Measurements from ENCODE around the gene YKT6.

Gene YKT6

GRCh38 chr7:44186736-44187135 lies 14.0 kb upstream of the YKT6 start:
- TF ChIP-seq RAD21 (IDR thresholded peaks at IDR 0.05; ENCODE audit: low read depth) (no peak), TCF12 (IDR thresholded peaks at IDR 0.05; ENCODE audit: low read depth) (no peak), FOXM1 (IDR thresholded peaks at IDR 0.05; ENCODE audit: borderline replicate concordance, low read depth) (no peak), TEAD4 (IDR thresholded peaks at IDR 0.05) (no peak), YY1 (IDR thresholded peaks at IDR 0.05; ENCODE audit: low read depth) (no peak), MAX (IDR thresholded peaks at IDR 0.05) (no peak), EP300 (IDR thresholded peaks at IDR 0.05; ENCODE audit: borderline replicate concordance) (no peak), NFIC (IDR thresholded peaks at IDR 0.05) (no peak), CEBPB (IDR thresholded peaks at IDR 0.05) (no peak), TAF1 (IDR thresholded peaks at IDR 0.05; ENCODE audit: low read depth) (no peak)

GRCh38 chr7:44187636-44188416 lies 13.0 kb upstream of the YKT6 start:
- TF ChIP-seq TAF1 (IDR thresholded peaks at IDR 0.05; ENCODE audit: low read depth) (no peak), MAX (IDR thresholded peaks at IDR 0.05) (no peak), YY1 (IDR thresholded peaks at IDR 0.05; ENCODE audit: low read depth) (no peak), ZBTB7A (IDR thresholded peaks at IDR 0.05; ENCODE audit: low read depth) (no peak), REST (IDR thresholded peaks at IDR 0.05; ENCODE audit: low read depth) (no peak)

- TF ChIP-seq YY1 (IDR thresholded peaks at IDR 0.05; ENCODE audit: low read depth) (no peak), USF1 (IDR thresholded peaks at IDR 0.05) (no peak), RAD21 (IDR thresholded peaks at IDR 0.05; ENCODE audit: low read depth) (no peak), REST (IDR thresholded peaks at IDR 0.05; ENCODE audit: low read depth) (no peak), TAF1 (IDR thresholded peaks at IDR 0.05; ENCODE audit: low read depth) (no peak), EGR1 (IDR thresholded peaks at IDR 0.05) (no peak), FOXM1 (IDR thresholded peaks at IDR 0.05; ENCODE audit: borderline replicate concordance, low read depth) (no peak), CEBPB (IDR thresholded peaks at IDR 0.05) (no peak), MAX (IDR thresholded peaks at IDR 0.05) (no peak), CREB1 (IDR thresholded peaks at IDR 0.05; ENCODE audit: low read depth) (no peak), NFIC (IDR thresholded peaks at IDR 0.05) (no peak), TEAD4 (IDR thresholded peaks at IDR 0.05) (no peak), EP300 (IDR thresholded peaks at IDR 0.05; ENCODE audit: borderline replicate concordance) (no peak), TCF12 (IDR thresholded peaks at IDR 0.05; ENCODE audit: low read depth) (no peak)
Measured at GRCh38 chr7:44188480-44189225, 12.1 kb upstream of the YKT6 start.

GRCh38 chr7:44189286-44189992 lies 11.3 kb upstream of the YKT6 start, which contains the start of gene GCK:
Gene GCK, minus strand, starts transcription at chr7:44189439. Its CDS starts 486 bp downstream, at chr7:44188953.
- TF ChIP-seq CREB1 (IDR thresholded peaks at IDR 0.05; ENCODE audit: low read depth), result no peak
- peak; percentile 46; the same call in 1 of the 2 replicates for TF ChIP-seq TCF12 (IDR thresholded peaks at IDR 0.05; ENCODE audit: low read depth)

- TF ChIP-seq FOXM1 (IDR thresholded peaks at IDR 0.05; ENCODE audit: borderline replicate concordance, low read depth), result no peak
- TF ChIP-seq CREB1 (IDR thresholded peaks at IDR 0.05; ENCODE audit: low read depth), result no peak
- TF ChIP-seq EP300 (IDR thresholded peaks at IDR 0.05; ENCODE audit: borderline replicate concordance), result no peak
- TF ChIP-seq REST (IDR thresholded peaks at IDR 0.05; ENCODE audit: low read depth), result no peak
- no peak for TF ChIP-seq ZBTB7A (IDR thresholded peaks at IDR 0.05; ENCODE audit: low read depth)
Measured at GRCh38 chr7:44189993-44190872, 10.5 kb upstream of the YKT6 start.

Measured in Ishikawa (cell line).